GM19099 (cell line): ENCODE results near the gene EHF.

Experiments used
- POLR2A ChIP-seq: IDR thresholded peaks from 3 replicates; pipeline ENCODE4 v1.6.1; 2011; ENCODE audit warnings: low read depth; ENCODE audit not compliant: insufficient read length; ENCODE audit errors: extremely low read depth

EHF gene

DNA sequence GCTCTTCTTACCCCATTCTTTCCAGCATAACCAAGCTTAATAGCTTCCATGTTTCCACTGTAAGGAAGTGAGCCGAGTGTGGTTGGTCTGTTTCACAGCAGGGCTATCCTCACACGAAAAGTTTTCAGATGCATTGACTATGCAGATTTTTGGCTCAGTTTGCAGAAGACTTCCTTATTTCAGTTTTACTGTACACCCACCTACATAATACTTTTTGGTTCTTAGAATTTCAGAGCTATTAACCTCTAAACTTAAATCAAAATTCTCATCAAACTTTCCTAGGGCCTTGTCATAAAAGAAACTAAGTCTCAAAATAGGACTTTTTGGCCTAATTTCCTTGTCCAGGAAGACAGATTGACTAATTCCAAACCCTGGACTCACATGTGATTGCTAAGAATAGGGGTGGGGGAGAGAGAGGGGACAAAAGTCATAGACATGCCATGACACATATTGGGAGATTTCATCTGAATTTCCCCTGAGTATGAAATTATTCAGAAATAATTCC, 7.3 kb upstream of the EHF start:
- TF ChIP-seq POLR2A, result no peak

DNA sequence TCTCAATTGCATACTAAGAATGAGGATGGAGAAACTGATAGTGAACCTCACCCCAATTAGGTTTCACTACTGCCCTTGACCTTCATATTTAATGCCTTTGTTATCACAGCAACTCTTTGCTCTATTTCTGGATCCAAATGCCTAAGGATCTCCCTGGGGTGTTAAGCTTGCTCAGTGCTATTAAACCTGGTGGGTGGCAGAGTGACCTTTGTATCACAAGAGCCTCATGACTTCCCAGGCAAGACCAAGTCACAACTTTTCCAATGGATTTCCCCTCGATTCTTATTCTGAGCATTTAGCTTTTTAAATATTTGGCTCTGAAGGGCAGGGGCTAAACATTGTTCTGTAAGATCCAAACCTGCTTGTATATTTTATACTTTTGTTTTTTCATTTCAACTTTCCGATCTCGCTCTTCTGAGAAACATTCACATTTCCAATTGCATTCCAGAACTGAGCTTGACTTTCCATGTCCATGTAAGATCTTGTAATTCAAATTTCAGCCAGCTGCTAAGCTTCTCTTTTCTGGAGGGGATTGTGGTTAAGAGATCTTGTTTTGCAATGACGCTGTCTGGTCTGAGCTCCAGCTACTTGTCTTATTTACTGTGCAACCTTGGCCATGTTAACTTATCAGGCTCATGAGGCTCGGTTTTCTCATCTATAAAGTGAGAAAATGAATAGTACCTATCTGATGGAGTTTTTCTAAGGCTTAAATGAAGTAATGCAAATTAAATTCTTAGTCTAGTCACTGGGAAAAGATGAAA, 6.4 kb upstream of the EHF start:
- no peak for TF ChIP-seq POLR2A

- no peak for TF ChIP-seq POLR2A
Measured at GRCh38 chr11:34616086-34616485, 4.8 kb upstream of the EHF start.

GRCh38 chr11:34616830-34617504, 3.9 kb upstream of the EHF start:
- TF ChIP-seq POLR2A, result no peak

DNA sequence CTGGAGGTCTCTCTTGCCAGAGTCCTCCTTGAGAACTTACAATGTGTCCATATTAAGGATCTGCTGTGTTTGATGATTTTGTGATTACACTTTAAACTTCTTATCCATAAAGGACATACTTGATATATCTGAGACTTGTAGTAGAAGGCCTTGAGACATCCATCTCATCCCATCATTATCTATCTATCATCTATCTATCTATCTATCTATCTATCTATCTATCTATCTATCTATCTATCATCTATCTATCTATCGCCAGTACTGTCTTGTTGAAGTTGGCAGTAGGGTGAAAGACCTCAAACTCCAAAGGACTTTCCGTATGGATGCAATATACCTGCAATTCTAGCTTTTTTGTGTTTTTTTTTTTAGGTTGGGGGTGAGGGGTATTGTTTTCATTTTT, 2.5 kb upstream of the EHF start:
- TF ChIP-seq POLR2A, result no peak

GRCh38 chr11:34619062-34619516, 1.8 kb upstream of the EHF start:
- TF ChIP-seq POLR2A, result no peak

GRCh38 chr11:34620202-34620601, 691 bp upstream of the EHF start:
- no peak for TF ChIP-seq POLR2A

DNA sequence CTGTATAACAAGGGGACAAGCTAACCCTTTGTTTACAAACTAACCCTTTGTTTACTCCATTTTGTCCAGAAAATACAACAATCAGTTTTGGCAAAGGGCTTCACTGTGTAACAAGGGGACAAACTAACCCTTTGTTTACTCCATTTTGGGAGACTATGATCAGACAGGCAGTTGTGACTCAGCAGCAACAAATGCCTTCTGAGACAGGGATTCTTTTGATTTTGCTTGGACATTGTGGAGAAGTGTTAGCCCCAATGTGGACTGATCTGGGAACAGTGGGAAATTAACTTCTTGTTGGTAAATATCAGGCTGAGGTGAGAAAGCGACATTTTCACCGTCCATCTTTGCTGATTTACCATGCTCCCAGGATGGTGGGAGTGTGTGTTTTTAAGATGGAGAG, 983 bp downstream of the EHF start:
- no peak for TF ChIP-seq POLR2A

DNA sequence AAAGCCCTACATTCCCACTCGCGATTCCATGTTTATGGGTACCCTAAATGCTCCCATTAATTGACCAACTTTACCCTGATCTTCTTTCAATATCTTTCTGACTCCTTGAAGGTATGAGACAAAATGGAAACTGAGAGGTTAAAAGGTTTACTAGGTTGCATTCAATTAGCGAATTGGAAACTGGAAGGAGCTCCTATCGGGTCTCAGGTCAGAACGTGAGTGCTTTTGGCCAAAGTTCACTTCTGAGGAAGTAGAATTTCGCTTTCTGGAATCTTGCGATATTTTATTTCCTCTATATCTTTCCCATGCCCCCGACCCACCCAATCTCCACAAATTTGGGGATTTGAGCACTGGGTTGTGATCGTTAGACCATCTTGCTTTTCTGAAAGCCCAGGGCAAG, 2.6 kb downstream of the EHF start:
- no peak for TF ChIP-seq POLR2A

DNA sequence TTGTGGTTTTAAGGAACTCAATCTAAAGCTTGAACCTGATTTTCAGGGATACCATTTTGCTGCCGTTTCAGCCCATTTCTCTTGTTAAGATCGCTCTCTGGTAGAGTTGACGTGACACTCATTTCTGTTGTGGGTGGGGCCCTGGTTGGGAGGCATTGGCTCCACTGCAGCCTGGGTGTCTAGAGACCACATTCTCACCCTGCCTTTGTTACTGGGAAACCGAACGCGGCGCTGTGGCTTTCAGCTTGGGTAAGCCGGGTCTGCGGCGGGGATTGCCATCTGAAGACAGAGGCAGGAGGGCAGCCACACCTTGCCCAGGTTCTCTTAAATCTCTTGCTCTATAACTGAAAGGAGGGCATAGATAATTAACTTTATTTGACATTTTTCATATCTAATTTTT, 3.2 kb downstream of the EHF start:
- no peak for TF ChIP-seq POLR2A

DNA sequence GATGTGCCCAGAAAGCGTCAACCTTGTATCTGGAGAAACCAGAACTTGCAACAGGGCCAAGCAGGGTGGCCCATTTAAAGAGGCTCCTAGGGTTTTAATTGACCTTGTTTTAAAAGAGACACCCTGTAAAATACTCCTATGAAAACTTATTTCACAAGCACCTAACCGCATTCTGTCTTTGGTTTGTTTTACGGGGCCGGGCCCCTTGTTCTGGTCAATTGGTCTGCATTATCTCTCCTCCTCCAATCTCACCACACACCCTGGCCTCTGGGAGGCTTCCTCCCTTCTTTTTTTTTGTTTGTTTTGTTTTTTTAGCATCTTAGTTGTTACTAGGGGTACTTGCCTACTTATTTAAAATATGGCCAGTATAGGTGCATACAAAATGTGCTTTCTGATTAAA, 4.7 kb downstream of the EHF start:
- no peak for TF ChIP-seq POLR2A

DNA sequence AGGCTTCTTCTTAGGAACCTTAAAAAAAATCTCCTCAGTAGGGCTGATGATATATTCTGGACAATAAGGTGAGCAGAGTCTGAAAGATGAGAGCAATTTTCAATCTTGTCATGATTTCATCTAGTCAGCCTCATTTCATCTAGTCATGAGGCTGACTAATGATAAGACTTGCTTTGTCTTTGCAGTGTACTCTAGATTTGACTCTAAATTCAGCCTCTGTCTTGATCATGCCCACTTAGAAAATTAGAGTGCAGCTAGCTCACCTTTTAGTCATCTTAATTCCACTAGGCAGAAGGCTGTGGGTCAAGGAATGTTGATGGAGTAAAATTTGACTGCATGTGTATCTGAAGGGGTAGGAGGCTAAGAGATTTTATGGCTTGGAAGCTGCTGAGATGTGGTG, 5.5 kb downstream of the EHF start:
- no peak for TF ChIP-seq POLR2A

- no peak for TF ChIP-seq POLR2A
Measured at GRCh38 chr11:34627197-34627596, 6.3 kb downstream of the EHF start.

DNA sequence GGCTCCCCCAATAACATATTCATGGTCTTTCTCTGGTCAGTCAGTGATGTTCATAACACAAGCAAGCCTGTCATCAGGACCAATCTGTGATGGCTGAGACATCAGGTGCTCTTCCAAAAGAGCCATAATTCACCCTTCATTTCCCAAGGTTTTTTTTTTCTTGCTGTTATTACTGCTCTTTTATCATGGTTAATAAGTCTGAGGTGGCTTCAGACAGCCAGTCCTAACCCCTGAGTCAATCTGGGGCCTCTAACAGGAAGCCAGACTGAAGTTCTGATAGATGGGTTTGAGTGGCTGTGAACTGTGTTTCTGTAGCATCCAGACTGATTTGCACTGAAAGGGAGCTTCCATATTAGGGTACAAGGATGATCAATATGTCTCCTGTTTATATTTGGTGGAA, 8.8 kb downstream of the EHF start:
- no peak for TF ChIP-seq POLR2A

DNA sequence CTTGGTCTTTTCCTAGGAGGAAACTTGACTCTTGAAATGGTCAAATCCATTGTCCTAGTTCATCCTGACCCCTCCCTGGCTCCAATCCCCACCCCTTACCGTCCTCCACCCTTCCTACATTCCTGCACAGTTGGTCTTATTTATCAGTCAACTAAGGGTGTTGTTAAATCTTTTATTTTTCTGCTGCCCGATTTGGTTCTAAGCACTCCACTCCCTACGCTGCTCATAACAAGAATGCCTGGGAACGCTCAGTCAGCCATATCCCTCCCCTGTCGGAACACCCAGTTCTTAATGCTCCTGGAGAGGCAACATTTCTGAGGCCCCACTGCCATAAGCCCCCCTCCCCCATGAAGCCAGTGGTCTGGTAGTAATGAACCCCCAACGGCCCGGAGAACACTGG, 9.7 kb downstream of the EHF start:
- no peak for TF ChIP-seq POLR2A

DNA sequence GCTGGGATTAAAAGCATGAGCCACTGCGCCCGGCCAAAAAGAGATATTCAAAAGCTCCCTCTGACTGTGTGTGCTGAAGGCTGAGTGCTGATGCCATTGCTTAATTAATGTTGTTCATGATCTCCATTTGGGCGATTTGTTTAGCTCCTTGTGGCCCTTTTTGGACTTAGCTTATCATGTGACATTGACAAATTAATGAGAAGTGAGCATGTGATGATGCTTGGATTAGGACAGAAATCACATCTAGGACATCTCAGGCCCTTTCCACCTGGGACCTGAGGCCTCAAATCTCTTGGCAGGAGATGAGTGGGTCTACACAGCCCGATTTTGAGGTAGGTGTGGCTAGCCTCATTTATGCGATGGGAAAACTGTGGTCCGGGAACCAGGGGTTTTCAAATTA, 10.4 kb downstream of the EHF start:
- TF ChIP-seq POLR2A, result no peak

DNA sequence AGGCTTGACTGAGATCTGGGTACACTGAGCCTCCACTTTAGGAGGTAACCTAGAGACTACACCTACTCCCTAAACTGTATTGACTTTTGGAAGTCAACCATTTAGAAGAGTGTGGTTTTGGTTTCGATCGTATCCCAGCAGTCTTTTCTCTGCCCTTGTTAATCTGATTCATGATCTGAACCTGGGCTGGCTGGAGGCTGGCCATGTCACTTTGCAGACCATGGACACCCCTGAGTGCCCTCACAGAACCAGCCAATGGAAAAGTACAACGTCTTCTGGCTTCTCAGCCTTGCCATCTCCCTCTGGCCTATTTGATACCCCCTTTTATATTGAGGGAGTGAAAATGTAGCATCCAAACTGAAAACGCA, 10.8 kb downstream of the EHF start:
- no peak for TF ChIP-seq POLR2A

- TF ChIP-seq POLR2A, result no peak
Measured at GRCh38 chr11:34632105-34632791, 11.4 kb downstream of the EHF start.
